K562 (cell line): ENCODE measurements around the gene SRPX. TPM values are rescaled to one million over a fixed set of nuclear protein-coding genes. Genes with fewer than 3 reads are reported as not detected.
A peak's percentile ranks its signal among the peaks of the same experiment; 100 is the strongest.

ENCODE experiments used
- ATAC-seq: fragments of 200-7000 bp; cut with Tn5 transposase; 3 replicates; pipeline ENCODE4 v1.9.1; 2020; ENCODE audit warnings: moderate library complexity
- BruUV-seq: library from RNA; stranded (reverse); fragments of 400-500 nt; replicated peaks from 2 replicates; lab custom pipeline; 2021; lab: Mats Ljungman, UMichigan
- CTCF ChIA-PET: fragments of 300-600 bp; formaldehyde crosslinking; extraction: SDS; loops from one replicate; lab custom pipeline; 2021; ENCODE audit warnings: low intra/inter-chr PET ratio; lab: Yijun Ruan, JAX
- POLR2A ChIA-PET: fragments of 300-600, 350-650 bp; sonication (Branson Sonifier 250); formaldehyde crosslinking; extraction: SDS; loops from one replicate; lab custom pipeline; 2021; ENCODE audit warnings: antibody characterized with exemption, inconsistent platforms; lab: Yijun Ruan, JAX
- DNase-seq, 4 experiments: peaks; one replicate each; pipeline versions ENCODE4 v3.0.0 to v3.0.0-alpha.2; 2011 to 2018; ENCODE audit warnings: low spot score in 3 of 4, mixed read lengths in 3 of 4; ENCODE audit errors: extremely low read depth in 1 of 4
- FAIRE-seq: peaks from 2 replicates; lab custom pipeline; 2011; peaks lifted over from hg19 to GRCh38; lab: Jason Lieb, UNC
- H2AFZ ChIP-seq: 2 replicates; pipeline ENCODE4 v1.6.0; 2011; ENCODE audit warnings: low read depth, low read length, control low read depth, inconsistent platforms
- H3K27ac ChIP-seq: fragments of 200-600 bp; 3 replicates; pipeline ENCODE4 v1.8.0; 2011; ENCODE audit warnings: low read depth, mild to moderate bottlenecking, control low read depth, inconsistent platforms, low read length, moderate library complexity, mixed read lengths; ENCODE audit errors: extremely low read depth
- H3K27me3 ChIP-seq, 2 experiments: fragments of 300-600 bp in 1 of 2; 2 replicates in 1 of 2; 3 replicates in 1 of 2; pipeline versions ENCODE4 v1.6.0 to v1.8.0; 2011; ENCODE audit warnings: inconsistent platforms in 2 of 2, low read length in 2 of 2, mild to moderate bottlenecking in 1 of 2, mixed read lengths in 1 of 2, moderate library complexity in 1 of 2; ENCODE audit not compliant: control insufficient read depth in 2 of 2, insufficient read depth in 2 of 2
- H3K36me3 ChIP-seq: fragments of 300-600 bp; 3 replicates; pipeline ENCODE4 v1.8.0; 2011; ENCODE audit warnings: mild to moderate bottlenecking, low read length, inconsistent platforms; ENCODE audit not compliant: control insufficient read depth, insufficient read depth
- H3K4me1 ChIP-seq, 2 experiments: fragments of 200-600 bp in 1 of 2; replicated peaks in 1 of 2; 2 replicates in 1 of 2; 3 replicates in 1 of 2; pipeline versions ENCODE4 v1.5.1 to v1.8.0; 2011; ENCODE audit warnings: inconsistent platforms in 2 of 2, low read length in 2 of 2, mild to moderate bottlenecking in 1 of 2, mixed read lengths in 1 of 2, moderate library complexity in 1 of 2; ENCODE audit not compliant: control insufficient read depth in 2 of 2, insufficient read depth in 2 of 2
- H3K4me2 ChIP-seq: 2 replicates; pipeline ENCODE4 v1.6.1; 2011; ENCODE audit warnings: low read length, control low read depth, inconsistent platforms, mixed read lengths; ENCODE audit not compliant: insufficient read depth
- H3K4me3 ChIP-seq: fragments of 200-600 bp; sonication (generic), shearing (Covaris generic); 2 replicates; pipeline ENCODE4 v1.5.1; 2016; ENCODE audit warnings: control low read depth, inconsistent platforms
- H3K79me2 ChIP-seq: fragments of 200-600 bp; 3 replicates; pipeline ENCODE4 v1.8.0; 2011; ENCODE audit warnings: low read length, inconsistent platforms; ENCODE audit not compliant: control insufficient read depth, insufficient read depth
- H3K9ac ChIP-seq, 2 experiments: 2 replicates each; pipeline versions ENCODE4 v1.6.0 to v1.6.1; 2011; ENCODE audit warnings: low read depth in 2 of 2, low read length in 2 of 2, control low read depth in 1 of 2, inconsistent platforms in 1 of 2, mild to moderate bottlenecking in 1 of 2, mixed read lengths in 1 of 2; ENCODE audit not compliant: insufficient read depth in 1 of 2
- H3K9me1 ChIP-seq: one replicate; pipeline ENCODE4 v1.6.0; 2011; ENCODE audit warnings: inconsistent platforms, mild to moderate bottlenecking, low read length, moderate library complexity; ENCODE audit not compliant: control insufficient read depth, insufficient read depth
- H3K9me3 ChIP-seq: replicated peaks from 2 replicates; pipeline ENCODE4 v1.5.1; 2011; ENCODE audit warnings: low read depth, low read length, inconsistent platforms; ENCODE audit not compliant: control insufficient read depth, insufficient read depth
- H4K20me1 ChIP-seq: replicated peaks from 2 replicates; pipeline ENCODE4 v1.6.1; 2011; ENCODE audit warnings: low read length, inconsistent platforms, mixed read lengths; ENCODE audit not compliant: control insufficient read depth, insufficient read depth
- CHD4 ChIP-seq: fragments of 200-600 bp; sonication (generic); IDR thresholded peaks from 3 replicates; pipeline ENCODE4 v1.6.1; 2012; ENCODE audit warnings: low read depth, mild to moderate bottlenecking, mixed read lengths, low read length, inconsistent platforms; ENCODE audit not compliant: insufficient read depth, insufficient replicate concordance, poor library complexity, severe bottlenecking
- FOSL1 ChIP-seq: fragments of 200-800 bp; sonication (Bioruptor generic); conservative IDR thresholded peaks from 2 replicates; pipeline ENCODE4 v1.6.1; 2016; ENCODE audit warnings: missing genetic modification characterization, missing compliant biosample characterization
- NFIX ChIP-seq: fragments of 250-450 bp; sonication (Bioruptor Pico); IDR thresholded peaks from 2 replicates; pipeline ENCODE4 v1.4.0; 2020; ENCODE audit warnings: low read depth, mild to moderate bottlenecking, moderate library complexity
- TAF9B ChIP-seq: fragments of 450-650 bp; IDR thresholded peaks from 2 replicates; pipeline ENCODE4 v1.6.1; 2018; ENCODE audit warnings: mild to moderate bottlenecking; ENCODE audit not compliant: partially characterized antibody
- TBL1XR1 ChIP-seq, 2 experiments: IDR thresholded peaks; 2 replicates each; pipeline ENCODE4 v1.6.1; 2012; ENCODE audit warnings: improper control_type of control experiment in 2 of 2, low read length in 2 of 2, mild to moderate bottlenecking in 1 of 2
- ZNF3 ChIP-seq: fragments of 250-450 bp; sonication (Bioruptor Pico); IDR thresholded peaks from 2 replicates; pipeline ENCODE4 v1.5.0; 2021; ENCODE audit warnings: mild to moderate bottlenecking, moderate library complexity
- ZNF57 ChIP-seq: fragments of 450-650 bp; formaldehyde crosslinking; IDR thresholded peaks from 2 replicates; pipeline ENCODE4 v1.4.0; 2020; ENCODE audit warnings: mild to moderate bottlenecking, moderate library complexity
- ZNF586 ChIP-seq: fragments of 450-650 bp; formaldehyde crosslinking; conservative IDR thresholded peaks from 2 replicates; pipeline ENCODE4 v1.4.0; 2020; ENCODE audit warnings: mild to moderate bottlenecking, moderate library complexity
- WGBS: fragments of 100-300 bp; shearing (Covaris generic); methylation state at CpG from one replicate; pipeline ENCODE4 v1.1.6; 2016; ENCODE audit warnings: low coverage, mixed read lengths; ENCODE audit not compliant: insufficient coverage; ENCODE audit errors: missing lambda C conversion rate; 5-methylcytosine and 5-hydroxymethylcytosine counted together
- in situ Hi-C: fragments of 300-500 bp; cut with MboI; formaldehyde crosslinking; loops from 4 replicates; pipeline ENCODE4 v1.15.0; 2018; ENCODE audit warnings: inconsistent platforms, mixed read lengths
- intact Hi-C: fragments of 100-400 bp; cut with micrococcal nuclease; formaldehyde crosslinking; loops from 2 replicates; pipeline ENCODE4 v1.14.2; 2022
- polyA plus RNA-seq, 8 experiments: library from polyadenylated mRNA; depleted of rRNA in 4 of 8; stranded (reverse) in 5 of 8; unstranded in 3 of 8; fragments of >200 nt; fragmentation: Nextera tagmentation in 2 of 8; fragmentation: Illumina TruSeq in 1 of 8; extraction: Ambion mirVana in 2 of 8; extraction: Trizol in 1 of 8; gene quantifications; 2 replicates each; pipeline versions ENCODE4 v1.2.1 to v1.2.3, GENCODE V29; 2011 to 2014; ENCODE audit warnings: inconsistent platforms in 1 of 8, missing spikeins in 1 of 8
- total RNA-seq, 7 experiments: library from RNA; depleted of rRNA in 6 of 7; stranded (reverse); fragments of >200 nt in 6 of 7; fragmentation: Illumina TruSeq in 2 of 7; extraction: Trizol in 2 of 7; gene quantifications; 2 replicates each; pipeline versions ENCODE4 v1.2.1 to v1.2.3, GENCODE V29; 2011 to 2021; ENCODE audit warnings: low replicate concordance in 1 of 7
- TF ChIP-seq, protein P1 (sequence below): fragments of 250-450 bp; sonication (Bioruptor Pico); IDR thresholded peaks from 2 replicates; pipeline ENCODE4 v1.4.0; 2020; ENCODE audit warnings: mild to moderate bottlenecking, moderate library complexity, borderline replicate concordance
- TF ChIP-seq, protein P2 (sequence below): fragments of 200-800 bp; sonication (Bioruptor generic); IDR thresholded peaks from 2 replicates; pipeline ENCODE4 v1.6.1; 2016; ENCODE audit warnings: missing genetic modification characterization, missing compliant biosample characterization
- TF ChIP-seq, protein P3 (sequence below): fragments of 450-650 bp; IDR thresholded peaks from 2 replicates; pipeline ENCODE4 v1.6.1; 2016; ENCODE audit warnings: low read depth, mild to moderate bottlenecking, moderate library complexity

SRPX gene
- total and polyA plus RNA-seq, 9 of the 15 experiments (the other 6 are each of a cell fraction or from before 2014, with no cell fraction given) = 0.11 to 0.77 (median 0.38) TPM; not detected in 2

DNA sequence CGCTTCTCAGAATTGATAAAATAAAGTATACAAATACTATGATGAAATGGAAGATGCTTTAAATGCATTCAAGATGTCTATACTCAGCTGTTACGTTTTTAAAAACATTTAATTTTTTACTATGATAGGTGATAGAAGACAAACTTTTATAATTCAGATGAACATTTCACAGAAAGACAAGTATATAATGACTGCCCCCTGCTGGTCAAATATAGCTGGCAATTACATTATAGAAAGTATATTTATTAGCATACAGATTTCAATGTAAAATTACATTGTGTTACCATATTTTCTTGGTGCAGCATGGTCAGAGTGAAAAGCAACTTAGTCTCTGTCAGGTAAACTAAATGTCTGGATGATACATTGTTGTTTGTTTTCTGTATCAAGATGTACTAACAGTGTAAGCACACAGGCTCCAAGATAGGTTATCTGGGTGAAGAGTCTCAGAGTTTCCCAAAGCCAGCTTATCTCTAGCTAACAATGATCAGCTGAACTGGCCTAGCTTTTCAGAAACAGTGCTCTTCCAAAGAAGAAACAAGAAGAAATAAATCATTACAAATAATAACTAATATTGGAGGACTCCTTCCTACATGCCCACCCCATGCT, 54.1 kb downstream of the SRPX start:
- Histone ChIP-seq H3K4me1 (no peaks in the 10 kb centered on the region; a peak in 1 of 5 replicates), H3K4me2 (no peak overlapping the region), H4K20me1 (no peaks in the 10 kb centered on the region), H3K9me3 (no peaks in the 10 kb centered on the region), H2AFZ (no peak overlapping the region), H3K36me3 (no peaks in the 10 kb centered on the region), H3K4me3 (no peak overlapping the region), H3K27me3 (no peaks in the 10 kb centered on the region; a peak in 1 of 5 replicates), H3K9me1 (no peaks in the 10 kb centered on the region), H3K27ac (no peak overlapping the region), H3K79me2 (no peaks in the 10 kb centered on the region), H3K9ac (no peak overlapping the region)
- in situ Hi-C loops (loop anchor here (25.0 kb wide), 2 partner anchors 429 to 654 kb away; no protein-coding TSS in a partner anchor), intact Hi-C loops (loop anchor here (1.0 kb wide), 2 partner anchors 90 to 240 kb away; no protein-coding TSS in a partner anchor)
- FAIRE-seq (no peak), ATAC-seq (no peak), DNase-seq (peak; percentile 7 to 34 (median 11))
- ChIA-PET POLR2A (interaction anchor here (0.6 kb wide), 1 partner anchor 27 kb away, joined by 3 read pairs; no protein-coding TSS in a partner anchor), CTCF (interaction anchor here (1.0 kb wide), 1 partner anchor 378 kb away, joined by 3 read pairs; no protein-coding TSS in a partner anchor)
- BruUV-seq = no TSS peak
- 11% methylated on average over 2 of the region's 2 CpGs for WGBS
- TF ChIP-seq ZNF586 (no peak), TBL1XR1 (IDR thresholded peaks at IDR 0.05; ENCODE audit: low read length in 2 of 2) (no peak), FOSL1 (tag) (0 out of 2 replicates have a peak, but pooled peaks have one; percentile 26), TAF9B (no peak), ZNF57 (CRISPR knock-in tag) (no peak), NFIX (CRISPR knock-in tag) (no peak), CHD4 (no peak), ZNF3 (no peak)
- TF ChIP-seq, protein P1, sequence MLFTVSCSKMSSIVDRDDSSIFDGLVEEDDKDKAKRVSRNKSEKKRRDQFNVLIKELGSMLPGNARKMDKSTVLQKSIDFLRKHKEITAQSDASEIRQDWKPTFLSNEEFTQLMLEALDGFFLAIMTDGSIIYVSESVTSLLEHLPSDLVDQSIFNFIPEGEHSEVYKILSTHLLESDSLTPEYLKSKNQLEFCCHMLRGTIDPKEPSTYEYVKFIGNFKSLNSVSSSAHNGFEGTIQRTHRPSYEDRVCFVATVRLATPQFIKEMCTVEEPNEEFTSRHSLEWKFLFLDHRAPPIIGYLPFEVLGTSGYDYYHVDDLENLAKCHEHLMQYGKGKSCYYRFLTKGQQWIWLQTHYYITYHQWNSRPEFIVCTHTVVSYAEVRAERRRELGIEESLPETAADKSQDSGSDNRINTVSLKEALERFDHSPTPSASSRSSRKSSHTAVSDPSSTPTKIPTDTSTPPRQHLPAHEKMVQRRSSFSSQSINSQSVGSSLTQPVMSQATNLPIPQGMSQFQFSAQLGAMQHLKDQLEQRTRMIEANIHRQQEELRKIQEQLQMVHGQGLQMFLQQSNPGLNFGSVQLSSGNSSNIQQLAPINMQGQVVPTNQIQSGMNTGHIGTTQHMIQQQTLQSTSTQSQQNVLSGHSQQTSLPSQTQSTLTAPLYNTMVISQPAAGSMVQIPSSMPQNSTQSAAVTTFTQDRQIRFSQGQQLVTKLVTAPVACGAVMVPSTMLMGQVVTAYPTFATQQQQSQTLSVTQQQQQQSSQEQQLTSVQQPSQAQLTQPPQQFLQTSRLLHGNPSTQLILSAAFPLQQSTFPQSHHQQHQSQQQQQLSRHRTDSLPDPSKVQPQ (CRISPR knock-in tag) = no peak
- TF ChIP-seq, protein P2, sequence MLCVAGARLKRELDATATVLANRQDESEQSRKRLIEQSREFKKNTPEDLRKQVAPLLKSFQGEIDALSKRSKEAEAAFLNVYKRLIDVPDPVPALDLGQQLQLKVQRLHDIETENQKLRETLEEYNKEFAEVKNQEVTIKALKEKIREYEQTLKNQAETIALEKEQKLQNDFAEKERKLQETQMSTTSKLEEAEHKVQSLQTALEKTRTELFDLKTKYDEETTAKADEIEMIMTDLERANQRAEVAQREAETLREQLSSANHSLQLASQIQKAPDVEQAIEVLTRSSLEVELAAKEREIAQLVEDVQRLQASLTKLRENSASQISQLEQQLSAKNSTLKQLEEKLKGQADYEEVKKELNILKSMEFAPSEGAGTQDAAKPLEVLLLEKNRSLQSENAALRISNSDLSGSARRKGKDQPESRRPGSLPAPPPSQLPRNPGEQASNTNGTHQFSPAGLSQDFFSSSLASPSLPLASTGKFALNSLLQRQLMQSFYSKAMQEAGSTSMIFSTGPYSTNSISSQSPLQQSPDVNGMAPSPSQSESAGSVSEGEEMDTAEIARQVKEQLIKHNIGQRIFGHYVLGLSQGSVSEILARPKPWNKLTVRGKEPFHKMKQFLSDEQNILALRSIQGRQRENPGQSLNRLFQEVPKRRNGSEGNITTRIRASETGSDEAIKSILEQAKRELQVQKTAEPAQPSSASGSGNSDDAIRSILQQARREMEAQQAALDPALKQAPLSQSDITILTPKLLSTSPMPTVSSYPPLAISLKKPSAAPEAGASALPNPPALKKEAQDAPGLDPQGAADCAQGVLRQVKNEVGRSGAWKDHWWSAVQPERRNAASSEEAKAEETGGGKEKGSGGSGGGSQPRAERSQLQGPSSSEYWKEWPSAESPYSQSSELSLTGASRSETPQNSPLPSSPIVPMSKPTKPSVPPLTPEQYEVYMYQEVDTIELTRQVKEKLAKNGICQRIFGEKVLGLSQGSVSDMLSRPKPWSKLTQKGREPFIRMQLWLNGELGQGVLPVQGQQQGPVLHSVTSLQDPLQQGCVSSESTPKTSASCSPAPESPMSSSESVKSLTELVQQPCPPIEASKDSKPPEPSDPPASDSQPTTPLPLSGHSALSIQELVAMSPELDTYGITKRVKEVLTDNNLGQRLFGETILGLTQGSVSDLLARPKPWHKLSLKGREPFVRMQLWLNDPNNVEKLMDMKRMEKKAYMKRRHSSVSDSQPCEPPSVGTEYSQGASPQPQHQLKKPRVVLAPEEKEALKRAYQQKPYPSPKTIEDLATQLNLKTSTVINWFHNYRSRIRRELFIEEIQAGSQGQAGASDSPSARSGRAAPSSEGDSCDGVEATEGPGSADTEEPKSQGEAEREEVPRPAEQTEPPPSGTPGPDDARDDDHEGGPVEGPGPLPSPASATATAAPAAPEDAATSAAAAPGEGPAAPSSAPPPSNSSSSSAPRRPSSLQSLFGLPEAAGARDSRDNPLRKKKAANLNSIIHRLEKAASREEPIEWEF (CRISPR knock-in tag) = no peak
- TF ChIP-seq, protein P3, sequence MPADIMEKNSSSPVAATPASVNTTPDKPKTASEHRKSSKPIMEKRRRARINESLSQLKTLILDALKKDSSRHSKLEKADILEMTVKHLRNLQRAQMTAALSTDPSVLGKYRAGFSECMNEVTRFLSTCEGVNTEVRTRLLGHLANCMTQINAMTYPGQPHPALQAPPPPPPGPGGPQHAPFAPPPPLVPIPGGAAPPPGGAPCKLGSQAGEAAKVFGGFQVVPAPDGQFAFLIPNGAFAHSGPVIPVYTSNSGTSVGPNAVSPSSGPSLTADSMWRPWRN = no peak
